H1 (cell line): Measurements from ENCODE around the gene SLC43A2. TPM values are rescaled to one million over a fixed set of nuclear protein-coding genes. Genes with fewer than 3 reads are reported as not detected.

Experiments
- ASH2L ChIP-seq: fragments of 200-600, 300-600 bp; sonication (generic); IDR thresholded peaks from one replicate; pipeline ENCODE4 v1.7.1; 2017; ENCODE audit warnings: low read length
- ZNF274 ChIP-seq: IDR thresholded peaks from 2 replicates; pipeline ENCODE4 v1.7.0; 2012; ENCODE audit warnings: low read length, borderline replicate concordance; ENCODE audit errors: extremely low read depth
- polyA plus RNA-seq, 7 experiments: library from polyadenylated mRNA; depleted of rRNA in 3 of 7; stranded (reverse) in 5 of 7; unstranded in 2 of 7; fragments of >200 nt in 5 of 7; fragments of 200-250 nt in 2 of 7; gene quantifications; 1 replicate in 5 of 7; 2 replicates in 1 of 7; 4 replicates in 1 of 7; pipeline versions ENCODE4 v1.2.1 to v1.2.3, GENCODE V29; 2011 to 2013; ENCODE audit warnings: missing spikeins in 2 of 7, mixed read lengths in 2 of 7
- total RNA-seq: library from RNA; stranded (reverse); fragmentation: NEBNext Ultra II Directional; extraction: Animal tissue kit (Norgen Biotek cat#: 25700); gene quantifications from 2 replicates; pipeline ENCODE4 v1.2.1, GENCODE V29; 2021

The SLC43A2 gene
- total and polyA plus RNA-seq, 2 of the 8 experiments (the other 6 are each of a cell fraction or from before 2014, with no cell fraction given): 6.6 to 10.5 TPM

DNA sequence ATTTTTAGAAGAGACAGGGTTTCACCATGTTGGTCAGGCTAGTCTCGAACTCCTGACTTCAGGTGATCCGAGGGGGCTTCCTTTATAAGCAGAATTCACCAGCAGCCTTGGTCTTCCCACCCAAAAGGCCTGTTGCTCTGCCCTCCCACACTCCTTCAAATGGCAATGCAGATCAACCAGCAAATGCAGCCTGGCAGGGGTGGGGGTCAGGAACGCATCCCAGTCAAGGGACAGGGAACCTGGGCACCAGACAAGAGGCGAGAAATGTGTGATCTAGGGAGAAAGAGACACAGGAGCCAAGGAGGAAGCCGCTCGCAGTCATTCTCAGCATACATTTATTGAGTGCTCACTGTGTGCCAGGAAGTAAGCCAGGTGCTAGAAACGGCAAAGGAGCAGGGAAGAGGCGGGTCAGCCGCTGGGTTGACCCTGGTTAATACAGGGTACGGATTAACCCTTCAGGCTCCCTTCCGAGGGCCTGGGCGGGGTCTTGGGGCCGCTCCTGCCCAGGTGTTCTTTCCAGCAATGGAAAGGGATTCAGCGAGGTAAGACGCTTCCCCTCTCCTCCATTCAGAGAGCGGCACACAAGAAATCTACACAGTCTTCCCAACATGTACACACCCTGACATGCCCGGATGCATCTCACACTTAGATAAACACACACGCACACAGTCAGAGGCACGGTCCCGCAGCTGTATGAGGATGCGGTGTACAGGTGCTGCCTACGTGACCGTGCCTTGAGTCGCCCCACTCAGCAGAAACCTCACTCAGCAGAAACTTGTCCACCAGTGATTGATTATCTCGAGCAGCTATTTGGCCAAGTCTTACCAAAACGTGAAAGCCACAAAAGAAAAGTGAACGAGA lies 59.5 kb downstream of the SLC43A2 start (continued):
- TF ChIP-seq ZNF274 (no peak), ASH2L (no peak)
